Upper lobe of left lung (tissue), 6 donors: ENCODE data around the gene PYCR2. TPM values are rescaled to one million over a fixed set of nuclear protein-coding genes. Genes with fewer than 3 reads are reported as not detected.
"Not testable (repeated sequence)": the region's sequence is repeated elsewhere in the genome, so short reads cannot be mapped to it uniquely, and the experiment has no call there.

Experiments used
- ATAC-seq, 2 donors: fragments of 200-7000 bp; cut with Tn5 transposase; one replicate each; pipeline ENCODE4 v1.9.1; 2022; ENCODE audit warnings: mild to moderate bottlenecking in 2 of 2, moderate library complexity in 2 of 2; ENCODE audit not compliant: low FRiP score in 2 of 2
- DNase-seq, 2 donors: peaks; one replicate each; pipeline ENCODE4 v3.0.0-alpha.2; 2019 to 2020
- H3K27ac ChIP-seq, 4 donors: fragments of 200-600 bp; sonication (generic); one replicate each; pipeline ENCODE4 v1.5.1; 2016 to 2019
- H3K27me3 ChIP-seq, 4 donors: fragments of 200-600 bp; sonication (generic); one replicate each; pipeline ENCODE4 v1.5.1; 2017 to 2019
- H3K36me3 ChIP-seq, 4 donors: fragments of 200-600 bp; sonication (generic); one replicate each; pipeline ENCODE4 v1.5.1; 2016 to 2019
- H3K4me1 ChIP-seq, 4 donors: fragments of 200-600 bp; sonication (generic); one replicate each; pipeline ENCODE4 v1.5.1; 2018 to 2019
- H3K4me3 ChIP-seq, 4 donors: fragments of 200-600 bp; sonication (generic); one replicate each; pipeline ENCODE4 v1.5.1; 2017 to 2019; ENCODE audit warnings: mild to moderate bottlenecking in 2 of 4, moderate library complexity in 1 of 4
- H3K9me3 ChIP-seq, 4 donors: fragments of 200-600 bp; sonication (generic); one replicate each; pipeline ENCODE4 v1.5.1; 2018 to 2019
- CTCF ChIP-seq, 6 experiments: fragments of 450-650 bp in 4 of 6; fragments of 200-600 bp in 2 of 6; sonication (generic) in 2 of 6; IDR thresholded peaks; one replicate each; pipeline ENCODE4 v1.5.1; 2016 to 2019; ENCODE audit warnings: antibody characterized with exemption in 6 of 6
- EP300 ChIP-seq, 4 donors: sonication (generic); formaldehyde crosslinking; IDR thresholded peaks; one replicate each; pipeline ENCODE4 v1.5.1; 2017; ENCODE audit warnings: antibody characterized with exemption in 4 of 4, control low read depth in 2 of 4
- POLR2A ChIP-seq, 4 donors: fragments of 450-650 bp; IDR thresholded peaks; one replicate each; pipeline ENCODE4 v1.5.1; 2016 to 2017; ENCODE audit warnings: antibody characterized with exemption in 4 of 4, mild to moderate bottlenecking in 2 of 4
- POLR2AphosphoS5 ChIP-seq, 2 donors: sonication (generic); formaldehyde crosslinking; IDR thresholded peaks; one replicate each; pipeline ENCODE4 v1.5.1; 2017; ENCODE audit warnings: antibody characterized with exemption in 2 of 2
- WGBS, 2 donors: methylation state at CpG; one replicate each; pipeline ENCODE4 v1.1.5; 2017 to 2018; 5-methylcytosine and 5-hydroxymethylcytosine counted together
- total RNA-seq, 6 donors: library from RNA; depleted of rRNA in 4 of 6; stranded (reverse); fragments of >200 nt in 4 of 6; gene quantifications; one replicate each; pipeline versions ENCODE4 v1.1.0 to v1.2.1, GENCODE V29; 2016 to 2021
- donor health status: DM: no; HTN: no; CAD: no; lungs with moderate emphysema.
- donor health status: DM: no; HTN: yes; CAD: no; lungs with severe emphysema.

PYCR2 gene
- total RNA-seq, 6 donors from 2014 or later, result 49.4 to 115 (median 69.6) TPM

GRCh38 chr1:225888898-225889601 is 35.0 kb downstream of the PYCR2 start, which contains the start of gene LEFTY1:
LEFTY1 (minus strand) TSS chr1:225889146; CDS start chr1:225889066, 80 bp downstream.
- Histone ChIP-seq H3K4me3 (no peak within 1 kb of the TSS), H3K9me3 (no peaks in the 10 kb centered on the region), H3K27ac (no peak within 1 kb of the TSS), H3K36me3 (no peaks in the 10 kb centered on the region), H3K27me3 (no peaks in the 10 kb centered on the region), H3K4me1 (peaks cover 0 to 2% (median 0%) of the 10 kb centered on the region in 4 donors)
- WGBS, 2 donors, result 57 to 80% methylated on average over 3 to 6 of the region's 11 CpGs
- DNase-seq (peak in 1 of 2 donors; percentile 73), ATAC-seq (peak in 1 of 2 donors; percentile 30)
- TF ChIP-seq CTCF (IDR thresholded peaks at IDR 0.05) (no peak), EP300 (IDR thresholded peaks at IDR 0.05) (no peak), POLR2AphosphoS5 (IDR thresholded peaks at IDR 0.05) (no peak), POLR2A (IDR thresholded peaks at IDR 0.05) (no peak)

- H3K27ac ChIP-seq, result no peak overlapping the region
- ATAC-seq, result no peak
- no peak for DNase-seq
- no peak overlapping the region for H3K4me3 ChIP-seq
- TF ChIP-seq CTCF (IDR thresholded peaks at IDR 0.05) (no peak), POLR2A (IDR thresholded peaks at IDR 0.05) (no peak), POLR2AphosphoS5 (IDR thresholded peaks at IDR 0.05) (no peak), EP300 (IDR thresholded peaks at IDR 0.05) (no peak)
- WGBS, 2 donors, result 86 to 96% methylated on average over 12 to 18 of the region's 18 CpGs
- H3K27me3 ChIP-seq, result no peaks in the 10 kb centered on the region
- H3K36me3 ChIP-seq, result no peaks in the 10 kb centered on the region
- H3K4me1 ChIP-seq, result peaks cover 0 to 3% (median 1%) of the 10 kb centered on the region in 4 donors
- H3K9me3 ChIP-seq, result no peaks in the 10 kb centered on the region
Measured at GRCh38 chr1:225888289-225888897, 35.7 kb downstream of the PYCR2 start.

- H3K36me3 ChIP-seq, H3K9me3 ChIP-seq, H3K4me1 ChIP-seq, H3K27ac ChIP-seq, H3K27me3 ChIP-seq, ATAC-seq: not testable (repeated sequence)
- H3K4me3 ChIP-seq, result peak overlapping the region in 1 of 4 donors; percentile 10
- DNase-seq, result peak in 1 of 2 donors; percentile 78
- WGBS, 2 donors, result 41 to 100% methylated on average over 1 to 4 of the region's 56 CpGs
Measured at GRCh38 chr1:225887554-225888288, 36.3 kb downstream of the PYCR2 start.

- 90 to 93% methylated on average over 7 of the region's 7 CpGs for WGBS, 2 donors
- DNase-seq, result no peak
- no peaks in the 10 kb centered on the region for H3K27me3 ChIP-seq
- TF ChIP-seq CTCF (IDR thresholded peaks at IDR 0.05) (no peak), POLR2A (IDR thresholded peaks at IDR 0.05) (no peak), EP300 (IDR thresholded peaks at IDR 0.05) (no peak), POLR2AphosphoS5 (IDR thresholded peaks at IDR 0.05) (no peak)
- H3K9me3 ChIP-seq, result no peaks in the 10 kb centered on the region
- ATAC-seq, result no peak
- H3K4me3 ChIP-seq, result no peak overlapping the region
- H3K4me1 ChIP-seq, result peaks cover 6 to 8% (median 7%) of the 10 kb centered on the region in 4 donors
- H3K27ac ChIP-seq, result no peak overlapping the region
- no peaks in the 10 kb centered on the region for H3K36me3 ChIP-seq
Measured at GRCh38 chr1:225887030-225887314, 37.1 kb downstream of the PYCR2 start.
